ENCODE measurements around the gene BAZ2A. TPM values are rescaled to one million over a fixed set of nuclear protein-coding genes. Genes with fewer than 3 reads are reported as not detected.

The BAZ2A gene
- total RNA-seq, 1 experiment from 2014 or later = 106 TPM

DNA sequence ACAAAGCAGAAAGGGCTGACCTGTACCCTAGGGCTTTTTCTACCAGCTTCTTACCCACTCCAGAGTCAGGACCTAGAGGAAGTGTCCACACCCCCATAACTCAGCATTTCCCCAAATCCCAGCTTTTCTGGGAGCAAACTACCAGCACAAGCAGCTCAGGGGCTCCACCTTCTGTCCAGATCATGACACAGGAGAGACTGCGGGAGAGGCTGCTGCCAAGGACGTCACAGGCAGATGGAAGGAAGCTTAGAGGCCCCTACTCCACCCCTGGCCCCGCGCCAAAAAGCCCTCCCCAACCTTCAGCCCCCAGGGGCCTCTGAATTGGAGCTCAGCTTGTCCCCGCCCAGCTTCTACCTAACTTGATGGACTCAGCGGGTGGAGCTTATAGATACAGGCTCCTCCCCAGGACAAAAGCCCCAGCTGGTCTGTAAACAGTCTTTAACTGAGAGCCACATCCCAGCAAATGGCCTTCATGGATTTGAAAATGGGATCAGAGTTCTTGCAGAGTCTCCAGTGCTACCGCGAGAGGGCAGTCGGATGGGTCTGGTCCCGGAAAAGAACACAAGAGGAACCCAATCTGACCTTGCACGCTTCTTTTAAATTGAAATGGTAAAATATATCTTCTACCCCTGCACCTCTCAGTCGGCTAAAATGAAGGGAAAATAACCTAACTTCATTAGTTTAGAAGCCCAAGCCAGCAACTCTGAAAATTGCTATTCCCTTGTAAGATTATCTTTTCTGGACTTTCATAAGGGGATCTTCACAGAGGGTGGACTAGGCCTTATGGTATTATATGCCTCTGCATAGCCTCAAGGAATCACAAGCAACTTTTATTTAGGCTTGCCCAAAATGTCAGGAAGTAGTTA lies 6.8 kb upstream of the BAZ2A start:
- peaks cover 64% of the 10 kb centered on the region for H3K79me2 ChIP-seq (ENCODE audit: insufficient read depth, low read length)
- TF ChIP-seq POLR2AphosphoS5 (IDR thresholded peaks at IDR 0.05; ENCODE audit: low read depth, low read length) = peak; percentile 85
- no peak for TF ChIP-seq ZNF274 (IDR thresholded peaks at IDR 0.05; ENCODE audit: low read depth, low read length)
- TF ChIP-seq, protein P1, sequence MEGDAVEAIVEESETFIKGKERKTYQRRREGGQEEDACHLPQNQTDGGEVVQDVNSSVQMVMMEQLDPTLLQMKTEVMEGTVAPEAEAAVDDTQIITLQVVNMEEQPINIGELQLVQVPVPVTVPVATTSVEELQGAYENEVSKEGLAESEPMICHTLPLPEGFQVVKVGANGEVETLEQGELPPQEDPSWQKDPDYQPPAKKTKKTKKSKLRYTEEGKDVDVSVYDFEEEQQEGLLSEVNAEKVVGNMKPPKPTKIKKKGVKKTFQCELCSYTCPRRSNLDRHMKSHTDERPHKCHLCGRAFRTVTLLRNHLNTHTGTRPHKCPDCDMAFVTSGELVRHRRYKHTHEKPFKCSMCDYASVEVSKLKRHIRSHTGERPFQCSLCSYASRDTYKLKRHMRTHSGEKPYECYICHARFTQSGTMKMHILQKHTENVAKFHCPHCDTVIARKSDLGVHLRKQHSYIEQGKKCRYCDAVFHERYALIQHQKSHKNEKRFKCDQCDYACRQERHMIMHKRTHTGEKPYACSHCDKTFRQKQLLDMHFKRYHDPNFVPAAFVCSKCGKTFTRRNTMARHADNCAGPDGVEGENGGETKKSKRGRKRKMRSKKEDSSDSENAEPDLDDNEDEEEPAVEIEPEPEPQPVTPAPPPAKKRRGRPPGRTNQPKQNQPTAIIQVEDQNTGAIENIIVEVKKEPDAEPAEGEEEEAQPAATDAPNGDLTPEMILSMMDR (IDR thresholded peaks at IDR 0.05 in 2 of 3, conservative IDR thresholded peaks at IDR 0.05 in 1 of 3; ENCODE audit: borderline replicate concordance in 1 of 3, insufficient read depth in 1 of 3, low read depth in 2 of 3, low read length in 2 of 3) = peak in 2 of 3 experiments; percentile 71 to 73; a peak in 4 of 6 replicates
- no peak for TF ChIP-seq TCF7L2 (IDR thresholded peaks at IDR 0.05; ENCODE audit: borderline replicate concordance, extremely low read depth, insufficient read depth, insufficient read length)
- intact Hi-C loops (cut with micrococcal nuclease) = loop anchor here (2.0 kb wide), 4 partner anchors 52 to 518 kb away; partner anchors contain the start of genes PTGES3, RBMS2 and ZC3H10
- H3K4me2 ChIP-seq (ENCODE audit: low read length) = peak overlapping the region; percentile 98
- H3K9me2 ChIP-seq (ENCODE audit: insufficient read depth) = no peaks in the 10 kb centered on the region
- H3K27ac ChIP-seq (ENCODE audit: low read depth, low read length) = peak overlapping the region; percentile 88
- H3K36me3 ChIP-seq (ENCODE audit: control insufficient read depth in 1 of 2, insufficient read depth in 2 of 2, low read length in 2 of 2) = peaks cover 24 to 32% of the 10 kb centered on the region in 2 experiments
- POLR2A ChIA-PET = interaction anchor here (0.5 to 2.3 kb wide), 15 partner anchors 8 to 448 kb away, joined by 3 to 23 read pairs (median 3); partner anchors contain the start of genes ATP5F1B, COQ10A, NACA and PTGES3
- H3K9ac ChIP-seq (ENCODE audit: low read length) = peak overlapping the region; percentile 79
- H3K27me3 ChIP-seq (ENCODE audit: insufficient read depth, low read length) = no peaks in the 10 kb centered on the region
- no peaks in the 10 kb centered on the region for H4K20me1 ChIP-seq (ENCODE audit: insufficient read depth)
- no peaks in the 10 kb centered on the region for H3K9me3 ChIP-seq (ENCODE audit: control insufficient read depth in 1 of 2, insufficient read depth in 1 of 2, low read depth in 1 of 2, low read length in 2 of 2)
- TSS peak; percentile 62 for BruUV-seq (replicated peaks)
- no peak overlapping the region for H2AFZ ChIP-seq (ENCODE audit: low read depth, low read length, poor library complexity, severe bottlenecking)
- peak; percentile 99 for DNase-seq (ENCODE audit: low read depth, low spot score)
- ATAC-seq = peak; percentile 69
- peaks cover 32 to 62% of the 10 kb centered on the region in 2 experiments for H3K4me1 ChIP-seq (ENCODE audit: control insufficient read depth in 1 of 2, insufficient read depth in 2 of 2, low read length in 2 of 2)
- H3K4me3 ChIP-seq (replicated peaks in 1 of 2; ENCODE audit: low read depth in 1 of 2, low read length in 2 of 2) = peak overlapping the region; percentile 80 to 93
- CTCF ChIA-PET = interaction anchor here (0.6 to 3.6 kb wide), 43 partner anchors 9 to 663 kb away, joined by 3 to 34 read pairs (median 4); partner anchors contain the start of genes ATP5F1B, CNPY2, PTGES3 and RAB5B
- RAD21 ChIA-PET (ENCODE audit: low non-redundant PET in 1 of 2, low total read pairs in 2 of 2, uncharacterized antibody in 2 of 2, unreplicated experiment in 2 of 2) = interaction anchor here (0.7 to 1.2 kb wide), 5 partner anchors 9 to 452 kb away, joined by 3 to 4 read pairs (median 3); partner anchors contain the start of genes RBMS2 (in 2 of the 2), ATP5F1B (in 1 of the 2) and NAB2 (in 1 of the 2)
